ENCODE data around the gene SLC5A10.

GRCh38 chr17:18992454-18993130, 40.6 kb downstream of the SLC5A10 start:
- TF ChIP-seq CTCF (IDR thresholded peaks at IDR 0.05) (no peak), POLR2AphosphoS5 (IDR thresholded peaks at IDR 0.05) (no peak), EP300 (IDR thresholded peaks at IDR 0.05) (no peak)
